ENCODE results near the gene NTM. TPM values are rescaled to one million over a fixed set of nuclear protein-coding genes. Genes with fewer than 3 reads are reported as not detected.

NTM gene
- total RNA-seq, 1 experiment from 2014 or later, result 9.9 TPM

- Histone ChIP-seq H4K8ac (replicated peaks; ENCODE audit: insufficient read length, low read depth, low read length) (no peak overlapping the region), H2BK12ac (ENCODE audit: insufficient read length, low read depth, low read length) (no peak overlapping the region)
- no CpG with 5 or more reads among the region's 8 CpGs for WGBS (ENCODE audit: extremely low coverage, insufficient read length, low lambda C conversion rate)
These were observed 173.1 kb downstream of the NTM start for GRCh38 chr11:131543389-131544025.

More at GRCh38 chr11:131543389-131544025, 173.1 kb downstream of the NTM start:
- Histone ChIP-seq H3T11ph (ENCODE audit: low read length) (no peak overlapping the region), H3K79me1 (ENCODE audit: insufficient read depth, low read depth, low read length, poor library complexity, severe bottlenecking) (no peaks in the 10 kb centered on the region), H3K9ac (ENCODE audit: extremely low read depth, insufficient read length, low read length) (no peak overlapping the region), H2BK120ac (ENCODE audit: low read depth, low read length, poor library complexity, severe bottlenecking) (no peak overlapping the region), H3K4me2 (ENCODE audit: insufficient read depth, insufficient read length, low read length) (no peak overlapping the region), H3K14ac (ENCODE audit: insufficient read depth, low read length) (no peak overlapping the region), H3K18ac (ENCODE audit: insufficient read length, low read depth, low read length) (no peak overlapping the region), H3K79me2 (ENCODE audit: insufficient read depth, low read length) (no peaks in the 10 kb centered on the region), H3K23ac (ENCODE audit: insufficient read length, low read depth, low read length) (no peak overlapping the region), H2BK15ac (ENCODE audit: low read depth, low read length) (no peak overlapping the region), H3K27ac (ENCODE audit: insufficient read length, low read depth, low read length) (no peak overlapping the region), H3K56ac (ENCODE audit: insufficient read length, low read depth, low read length) (no peak overlapping the region), H3K27me3 (ENCODE audit: insufficient read depth, low read length) (no peaks in the 10 kb centered on the region), H4K5ac (ENCODE audit: insufficient read length, low read depth, low read length) (no peak overlapping the region), H2BK20ac (ENCODE audit: low read depth, low read length, poor library complexity, severe bottlenecking) (no peak overlapping the region), H3K4me1 (ENCODE audit: insufficient read depth, low read length) (no peaks in the 10 kb centered on the region; the same call in 1 of the 2 replicates), H2AFZ (ENCODE audit: low read length) (no peak overlapping the region), H3K4ac (ENCODE audit: low read depth, low read length) (no peak overlapping the region), H2BK5ac (ENCODE audit: insufficient read length, low read length) (no peak overlapping the region), H3K9me3 (ENCODE audit: control insufficient read depth, low read depth, low read length) (no peaks in the 10 kb centered on the region), H4K20me1 (ENCODE audit: control insufficient read depth, insufficient read depth, insufficient read length) (no peaks in the 10 kb centered on the region), H2AK5ac (ENCODE audit: insufficient read length, low read length) (no peak overlapping the region), H4K91ac (ENCODE audit: insufficient read length, low read depth, low read length) (no peak overlapping the region), H3K23me2 (ENCODE audit: insufficient read length, low read depth, low read length, poor library complexity, severe bottlenecking) (no peaks in the 10 kb centered on the region)
- H3K4me1 Mint-ChIP-seq, result peaks cover 16 to 24% of the 10 kb centered on the region in 2 experiments
- no peak overlapping the region for H3K27ac Mint-ChIP-seq
- H3K9me3 Mint-ChIP-seq, result no peaks in the 10 kb centered on the region; a peak in 1 of 5 replicates
- H3K27me3 Mint-ChIP-seq (ENCODE audit: low read depth), result no peaks in the 10 kb centered on the region; the same call in 1 of the 2 replicates
- peaks cover 0 to 8% (median 7%) of the 10 kb centered on the region in 3 experiments; a peak in 3 of 7 replicates for H3K36me3 Mint-ChIP-seq (ENCODE audit: insufficient read depth in 1 of 3, low read depth in 3 of 3)
- DNase-seq, result no peak
- no peak overlapping the region for H3K4me3 Mint-ChIP-seq
- no peak for TF ChIP-seq CTCF (conservative IDR thresholded peaks at IDR 0.05)
